AG09309 (cell line): ENCODE measurements around the gene CLEC16A.

Experiments
- DNase-seq: peaks from one replicate; pipeline ENCODE4 v3.0.0-alpha.2; 2010; ENCODE audit warnings: low read depth
- H3K4me3 ChIP-seq: 2 replicates; pipeline ENCODE4 v1.5.1; 2011; ENCODE audit warnings: mild to moderate bottlenecking, low read depth, low read length, moderate library complexity; ENCODE audit not compliant: control insufficient read depth
- TF ChIP-seq, protein P1 (sequence below): IDR thresholded peaks from 2 replicates; pipeline ENCODE4 v1.5.1; 2011; ENCODE audit warnings: mild to moderate bottlenecking, low read depth, low read length, inconsistent platforms; ENCODE audit not compliant: insufficient read depth, control insufficient read depth; ENCODE audit errors: missing control alignments

CLEC16A gene

DNA sequence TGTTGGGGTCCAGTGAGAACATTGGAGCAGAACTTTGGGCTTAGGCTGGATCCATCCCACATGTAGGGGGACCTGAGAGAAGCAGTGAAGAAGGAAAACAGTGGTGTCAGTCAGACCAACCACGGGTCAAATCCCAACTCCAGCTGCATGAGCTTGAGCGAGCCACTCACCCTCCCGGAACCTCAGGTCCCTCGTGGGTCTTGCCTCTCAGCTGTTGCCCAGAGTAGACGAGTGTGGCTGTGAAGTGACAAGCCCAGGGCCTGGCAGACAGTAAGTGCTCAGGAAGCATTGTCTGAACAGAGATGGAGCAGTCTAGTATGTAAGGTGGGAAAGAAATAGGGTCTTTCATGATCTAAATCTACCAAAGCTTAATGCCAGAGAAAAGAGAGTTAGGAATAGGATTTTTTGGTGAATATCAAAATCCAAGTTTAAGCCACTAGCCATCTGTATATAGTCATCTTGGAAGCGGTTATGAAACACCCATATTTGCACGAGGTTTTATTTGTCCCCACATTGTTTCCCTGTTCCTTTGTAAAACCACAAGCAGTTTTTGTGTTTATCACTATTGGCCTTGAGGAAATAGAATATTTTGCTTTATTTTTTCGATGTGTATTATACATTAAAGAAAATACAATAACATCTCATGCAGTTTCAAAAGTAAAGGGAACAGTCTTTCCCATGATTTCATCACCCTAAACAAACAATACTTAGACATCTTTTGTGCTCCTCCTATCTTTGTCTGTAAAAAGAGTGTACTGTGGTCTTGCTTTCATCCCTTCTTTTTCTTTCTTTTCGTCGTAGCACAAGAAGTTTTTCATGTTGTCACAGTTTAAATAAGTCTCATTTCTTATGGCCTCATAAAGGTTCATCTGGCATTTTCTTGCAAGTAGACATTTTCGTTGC lies 112.0 kb downstream of the CLEC16A start:
- no peak for DNase-seq
- no peak overlapping the region for H3K4me3 ChIP-seq
- TF ChIP-seq, protein P1, sequence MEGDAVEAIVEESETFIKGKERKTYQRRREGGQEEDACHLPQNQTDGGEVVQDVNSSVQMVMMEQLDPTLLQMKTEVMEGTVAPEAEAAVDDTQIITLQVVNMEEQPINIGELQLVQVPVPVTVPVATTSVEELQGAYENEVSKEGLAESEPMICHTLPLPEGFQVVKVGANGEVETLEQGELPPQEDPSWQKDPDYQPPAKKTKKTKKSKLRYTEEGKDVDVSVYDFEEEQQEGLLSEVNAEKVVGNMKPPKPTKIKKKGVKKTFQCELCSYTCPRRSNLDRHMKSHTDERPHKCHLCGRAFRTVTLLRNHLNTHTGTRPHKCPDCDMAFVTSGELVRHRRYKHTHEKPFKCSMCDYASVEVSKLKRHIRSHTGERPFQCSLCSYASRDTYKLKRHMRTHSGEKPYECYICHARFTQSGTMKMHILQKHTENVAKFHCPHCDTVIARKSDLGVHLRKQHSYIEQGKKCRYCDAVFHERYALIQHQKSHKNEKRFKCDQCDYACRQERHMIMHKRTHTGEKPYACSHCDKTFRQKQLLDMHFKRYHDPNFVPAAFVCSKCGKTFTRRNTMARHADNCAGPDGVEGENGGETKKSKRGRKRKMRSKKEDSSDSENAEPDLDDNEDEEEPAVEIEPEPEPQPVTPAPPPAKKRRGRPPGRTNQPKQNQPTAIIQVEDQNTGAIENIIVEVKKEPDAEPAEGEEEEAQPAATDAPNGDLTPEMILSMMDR = no peak

DNA sequence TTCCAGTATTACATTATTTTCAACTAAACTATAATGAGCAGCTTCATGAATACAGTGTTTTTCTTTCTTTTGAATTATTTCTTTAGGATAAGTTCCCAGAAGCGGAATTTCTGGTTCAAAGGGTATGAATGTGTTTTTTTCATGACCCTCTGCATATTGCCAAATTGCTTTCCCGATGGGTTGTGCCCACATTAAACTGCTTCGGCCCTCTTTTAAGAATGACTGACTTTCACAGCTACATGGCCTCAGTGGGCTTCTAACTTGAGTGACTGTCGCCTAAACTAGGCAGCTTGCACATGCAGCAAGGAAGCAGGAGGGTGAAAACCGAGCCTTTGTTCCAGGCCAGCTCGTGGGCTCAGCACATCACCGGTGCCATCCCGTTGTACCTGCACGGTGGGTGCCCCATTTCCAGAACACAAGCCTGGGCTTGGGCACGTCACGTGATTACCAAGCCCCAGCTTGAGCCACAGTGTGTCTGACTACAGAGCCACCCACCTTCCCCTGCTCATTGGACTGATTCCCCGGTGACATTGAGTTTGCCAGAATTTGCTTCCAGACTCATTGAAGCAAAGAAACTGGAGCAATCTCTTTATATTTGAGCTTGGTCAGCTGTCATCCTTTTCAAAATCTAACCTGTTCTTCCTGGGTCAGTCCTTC lies 112.8 kb downstream of the CLEC16A start:
- H3K4me3 ChIP-seq = no peak overlapping the region
- TF ChIP-seq, protein P1 = no peak
- DNase-seq = no peak

DNA sequence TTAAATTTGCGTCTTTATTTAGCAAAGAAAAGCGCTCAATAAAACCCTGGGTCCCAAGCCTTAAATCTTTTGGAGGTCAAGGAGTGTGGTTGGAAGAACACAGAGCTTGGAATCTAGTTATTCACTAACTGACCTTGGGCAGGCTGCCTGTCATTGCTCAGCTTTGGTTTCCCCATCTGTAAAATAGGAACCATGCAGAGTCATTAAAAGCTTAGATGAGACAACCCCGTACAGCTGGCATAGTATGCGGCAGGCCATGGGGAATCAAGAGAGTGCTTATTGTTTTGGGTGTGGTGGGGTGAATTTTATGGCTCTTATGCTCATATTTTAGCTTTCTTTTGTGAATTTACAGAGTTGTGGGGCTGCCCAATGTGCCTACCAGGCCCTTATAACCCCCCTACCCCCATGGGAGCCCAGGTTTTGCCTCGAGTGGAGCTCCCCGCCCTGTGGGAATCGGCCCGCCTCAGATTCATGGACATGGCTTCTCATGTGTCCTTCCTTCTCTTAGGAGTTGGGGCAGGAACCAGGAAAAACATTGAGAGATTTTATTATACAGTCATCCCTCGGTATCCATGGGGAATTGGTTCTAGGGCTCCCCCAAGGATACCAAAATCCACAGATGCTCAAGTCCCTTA lies 113.5 kb downstream of the CLEC16A start:
- TF ChIP-seq, protein P1 = no peak
- H3K4me3 ChIP-seq = no peak overlapping the region
- no peak for DNase-seq

DNA sequence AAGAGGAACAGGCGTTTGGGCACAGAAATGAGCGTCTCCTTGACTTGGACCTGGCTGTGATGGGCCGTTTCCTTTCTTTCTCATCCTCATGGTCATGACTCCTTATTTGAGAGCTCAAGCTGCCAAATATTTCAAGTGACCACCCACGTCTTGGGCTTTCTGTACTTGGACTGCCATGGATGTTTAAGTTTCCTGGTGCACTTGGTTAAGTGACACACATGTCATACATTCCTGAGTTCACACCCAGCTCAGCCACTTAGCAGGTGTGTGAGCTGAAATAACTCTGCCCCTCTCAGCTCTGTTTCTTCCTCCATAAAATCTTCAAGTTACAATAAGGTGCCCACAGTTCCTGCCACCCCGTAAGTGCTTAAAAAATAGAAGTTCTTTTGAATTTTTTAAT lies 114.5 kb downstream of the CLEC16A start:
- H3K4me3 ChIP-seq = no peak overlapping the region
- DNase-seq = no peak
- TF ChIP-seq, protein P1 = no peak

DNA sequence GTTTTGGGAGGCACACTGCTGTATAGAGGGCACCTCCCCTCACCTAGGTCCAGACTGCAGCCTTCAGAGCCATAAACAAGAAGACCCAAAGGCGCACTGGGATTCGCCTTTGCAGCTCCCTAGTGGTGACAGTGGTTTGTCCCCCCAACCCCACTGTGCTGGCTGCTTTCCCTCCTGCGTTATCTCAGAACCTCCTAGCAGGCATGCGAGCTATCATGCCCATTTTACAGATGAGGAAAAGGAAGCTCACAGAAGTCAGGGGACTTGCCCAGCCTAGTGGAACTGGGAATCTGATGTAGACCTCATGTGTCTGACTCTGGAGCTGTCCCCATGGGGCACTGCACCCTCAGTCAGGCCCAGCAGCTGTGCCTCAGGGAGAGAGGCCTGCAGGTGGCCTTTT lies 115.2 kb downstream of the CLEC16A start:
- TF ChIP-seq, protein P1 = no peak
- no peak overlapping the region for H3K4me3 ChIP-seq
- DNase-seq = no peak

DNA sequence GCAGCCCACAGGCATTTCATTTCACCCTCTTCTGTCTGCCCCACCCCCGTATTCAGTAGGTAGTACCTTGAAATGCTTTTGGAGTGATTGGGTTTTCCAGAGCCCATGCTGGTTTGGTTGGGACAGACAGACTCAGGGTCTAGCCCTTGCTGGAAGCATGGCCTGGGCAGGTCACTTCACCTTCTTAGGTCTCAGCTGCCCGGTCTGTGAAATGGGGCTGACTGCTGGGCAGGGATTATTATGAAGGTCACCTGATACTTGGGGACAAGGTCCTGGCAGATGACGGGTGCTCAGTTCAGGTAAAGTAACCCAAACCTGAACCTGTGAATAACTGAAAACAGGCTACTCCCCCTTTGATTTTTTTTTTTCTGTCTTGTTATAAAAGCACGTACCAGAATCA lies 116.0 kb downstream of the CLEC16A start:
- DNase-seq = no peak
- no peak overlapping the region for H3K4me3 ChIP-seq
- TF ChIP-seq, protein P1 = no peak
